HEK293T (cell line): ENCODE measurements around the gene NEUROD2.

ENCODE experiments used
- ARNT ChIP-seq: fragments of 450-650 bp; IDR thresholded peaks from 2 replicates; pipeline ENCODE4 v1.6.1; 2017; ENCODE audit warnings: mild to moderate bottlenecking
- BHLHE40 ChIP-seq: fragments of 450-650 bp; IDR thresholded peaks from 2 replicates; pipeline ENCODE4 v1.6.1; 2016; ENCODE audit warnings: mild to moderate bottlenecking, moderate library complexity, borderline replicate concordance
- CTBP1 ChIP-seq: fragments of 450-650 bp; IDR thresholded peaks from 2 replicates; pipeline ENCODE4 v1.6.1; 2016; ENCODE audit warnings: borderline replicate concordance
- ELF4 ChIP-seq: fragments of 450-650 bp; IDR thresholded peaks from 2 replicates; pipeline ENCODE4 v1.6.1; 2017; ENCODE audit warnings: antibody characterized with exemption
- FOXA1 ChIP-seq: fragments of 450-650 bp; IDR thresholded peaks from 2 replicates; pipeline ENCODE4 v1.6.1; 2016; ENCODE audit warnings: mild to moderate bottlenecking
- FOXK2 ChIP-seq: fragments of 450-650 bp; IDR thresholded peaks from 2 replicates; pipeline ENCODE4 v1.6.1; 2016; ENCODE audit warnings: mild to moderate bottlenecking
- FOXM1 ChIP-seq: fragments of 450-650 bp; IDR thresholded peaks from 2 replicates; pipeline ENCODE4 v1.6.1; 2017; ENCODE audit warnings: mild to moderate bottlenecking, borderline replicate concordance
- HDGF ChIP-seq: fragments of 450-650 bp; IDR thresholded peaks from 2 replicates; pipeline ENCODE4 v1.6.1; 2017; ENCODE audit warnings: antibody characterized with exemption, borderline replicate concordance
- L3MBTL2 ChIP-seq: fragments of 450-650 bp; conservative IDR thresholded peaks from 2 replicates; pipeline ENCODE4 v1.6.1; 2016; ENCODE audit warnings: mild to moderate bottlenecking
- LEF1 ChIP-seq: fragments of 450-650 bp; IDR thresholded peaks from 2 replicates; pipeline ENCODE4 v1.6.1; 2017; ENCODE audit warnings: mild to moderate bottlenecking, borderline replicate concordance
- SP1 ChIP-seq: fragments of 450-650 bp; IDR thresholded peaks from 2 replicates; pipeline ENCODE4 v1.6.1; 2017
- TARDBP ChIP-seq: fragments of 450-650 bp; IDR thresholded peaks from 2 replicates; pipeline ENCODE4 v1.6.1; 2016
- ZNF384 ChIP-seq: fragments of 450-650 bp; IDR thresholded peaks from 2 replicates; pipeline ENCODE4 v1.6.1; 2016
- TF ChIP-seq, protein P1 (sequence below): fragments of 450-650 bp; IDR thresholded peaks from 2 replicates; pipeline ENCODE4 v1.6.1; 2016

DNA sequence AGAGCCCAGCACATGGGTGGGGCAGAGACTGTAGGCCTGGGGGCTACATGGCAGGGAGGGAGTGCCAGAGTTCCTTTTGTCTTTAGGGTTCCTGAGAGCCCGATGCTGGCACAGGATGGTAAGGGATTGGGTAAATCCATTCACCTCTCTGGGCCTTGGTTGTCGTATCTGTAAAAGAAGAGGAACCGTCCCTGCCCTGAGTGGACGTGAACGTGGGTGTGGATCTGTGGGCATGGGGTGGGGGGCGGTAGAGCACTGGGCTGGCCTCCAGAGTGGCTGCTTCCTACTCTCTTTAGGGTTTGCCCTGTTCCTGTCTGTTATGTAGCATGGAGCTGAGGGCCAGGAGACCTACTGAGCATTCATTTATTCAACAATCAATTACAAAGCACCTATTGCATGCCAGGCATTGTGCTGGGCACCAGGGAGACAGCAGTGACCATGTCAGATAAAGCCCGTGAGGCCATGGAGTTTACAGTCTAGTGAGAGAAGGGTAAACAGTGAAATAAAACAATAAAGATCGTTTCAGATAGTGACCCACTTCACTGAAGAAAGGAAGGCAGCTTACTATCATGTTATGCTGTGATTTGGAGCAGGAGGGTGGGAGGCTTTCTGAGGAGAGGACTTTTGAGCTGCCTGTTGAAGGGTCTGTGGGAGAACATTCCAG is 44.3 kb upstream of the NEUROD2 start:
- TF ChIP-seq BHLHE40: no peak
- no peak for TF ChIP-seq ARNT
- TF ChIP-seq FOXA1: no peak
- TF ChIP-seq ZNF384: no peak
- TF ChIP-seq FOXK2: no peak
- TF ChIP-seq SP1: no peak
- TF ChIP-seq TARDBP: no peak
- no peak for TF ChIP-seq HDGF
- TF ChIP-seq, protein P1, sequence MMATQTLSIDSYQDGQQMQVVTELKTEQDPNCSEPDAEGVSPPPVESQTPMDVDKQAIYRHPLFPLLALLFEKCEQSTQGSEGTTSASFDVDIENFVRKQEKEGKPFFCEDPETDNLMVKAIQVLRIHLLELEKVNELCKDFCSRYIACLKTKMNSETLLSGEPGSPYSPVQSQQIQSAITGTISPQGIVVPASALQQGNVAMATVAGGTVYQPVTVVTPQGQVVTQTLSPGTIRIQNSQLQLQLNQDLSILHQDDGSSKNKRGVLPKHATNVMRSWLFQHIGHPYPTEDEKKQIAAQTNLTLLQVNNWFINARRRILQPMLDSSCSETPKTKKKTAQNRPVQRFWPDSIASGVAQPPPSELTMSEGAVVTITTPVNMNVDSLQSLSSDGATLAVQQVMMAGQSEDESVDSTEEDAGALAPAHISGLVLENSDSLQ: no peak
- no peak for TF ChIP-seq L3MBTL2
- TF ChIP-seq FOXM1: no peak
- no peak for TF ChIP-seq CTBP1
- no peak for TF ChIP-seq LEF1
- no peak for TF ChIP-seq ELF4
